Stimulated activated CD4-positive, alpha-beta T cell treated with anti-CD3 and anti-CD28 coated beads, Interleukin-1b, Interleukin-23, amount 100 ng/mL, for 24 hours (primary cell): ENCODE data around the gene METAP1D.
A peak's percentile ranks its signal among the peaks of the same experiment; 100 is the strongest.
"Not testable (repeated sequence)": the region's sequence is repeated elsewhere in the genome, so short reads cannot be mapped to it uniquely, and the experiment has no call there.

Experiments
- DNase-seq, 4 experiments: peaks; one replicate each; pipeline ENCODE4 v3.0.0-alpha.2; 2020; ENCODE audit warnings: low read depth in 4 of 4, low spot score in 1 of 4

METAP1D gene

DNA sequence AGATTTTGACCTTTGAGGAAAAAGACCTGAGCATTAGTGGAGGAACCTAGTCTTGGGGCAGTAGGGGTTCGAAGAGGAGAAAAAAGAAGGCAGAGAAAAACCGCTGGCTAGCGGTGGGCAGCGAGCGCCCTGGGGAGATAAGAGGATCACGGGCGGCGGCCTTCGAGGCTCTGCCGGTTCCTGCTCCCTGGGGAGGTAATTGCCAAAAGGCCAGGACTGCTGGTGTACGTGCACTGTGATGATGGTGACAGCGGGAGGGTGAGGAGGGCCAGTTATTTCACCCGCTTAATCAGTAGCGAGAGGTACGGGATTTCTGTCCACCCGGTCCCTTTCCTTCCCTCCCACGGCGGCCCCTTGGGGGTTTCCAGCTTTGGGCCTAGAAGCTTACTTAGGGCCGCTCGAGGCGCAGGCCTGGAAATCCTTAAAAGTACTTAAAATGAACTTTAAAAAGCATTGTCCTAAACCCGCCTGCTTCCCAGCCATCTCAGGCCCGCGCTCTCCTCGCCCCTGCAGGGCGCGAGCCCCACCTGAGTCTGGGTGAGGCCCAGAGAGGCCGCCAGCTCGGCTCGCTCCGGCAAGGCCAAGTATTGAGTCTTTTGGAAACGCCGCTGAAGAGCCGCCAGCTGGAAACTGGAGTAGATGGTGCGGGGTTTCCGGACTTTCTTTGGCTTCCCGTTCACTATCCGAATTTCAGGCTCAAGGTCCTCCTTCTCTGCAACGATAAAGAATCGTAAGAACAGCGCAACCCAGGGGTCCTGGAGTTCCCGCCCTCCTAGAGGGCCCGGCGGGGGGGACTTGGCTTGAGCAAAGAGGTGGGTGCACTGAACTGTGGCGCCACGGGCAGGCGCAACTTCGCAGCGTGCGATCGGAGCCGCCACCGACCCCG is 101.4 kb downstream of the METAP1D start:
- no peak for DNase-seq

DNA sequence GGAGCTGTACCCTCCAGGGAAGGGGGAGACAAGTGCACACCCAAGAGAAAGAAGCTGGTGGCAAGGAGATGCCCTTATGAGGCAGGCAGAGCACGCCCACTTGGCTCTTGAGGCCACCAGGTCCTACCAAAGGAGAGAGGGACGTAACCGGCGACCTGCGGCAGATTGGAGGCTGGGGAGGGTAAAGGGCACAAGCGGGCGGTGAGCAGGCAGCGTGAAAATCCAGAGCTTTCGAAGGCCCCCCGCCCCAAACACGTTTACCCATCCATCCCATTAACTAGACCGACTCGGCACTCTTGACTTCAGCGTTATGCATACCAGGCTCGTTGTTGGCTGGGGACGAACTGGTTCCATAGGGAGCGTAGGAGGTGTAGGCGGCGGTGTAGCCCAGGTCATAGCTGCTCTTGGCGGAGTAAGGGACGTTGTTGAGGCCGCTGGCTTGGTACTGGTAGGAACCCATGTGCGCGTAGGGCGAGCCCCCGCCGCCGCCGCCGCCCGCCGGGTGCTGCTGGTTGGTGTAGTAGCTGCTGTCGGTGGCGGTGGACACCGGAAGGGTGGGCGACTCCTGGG is 102.2 kb downstream of the METAP1D start:
- DNase-seq, result no peak

DNA sequence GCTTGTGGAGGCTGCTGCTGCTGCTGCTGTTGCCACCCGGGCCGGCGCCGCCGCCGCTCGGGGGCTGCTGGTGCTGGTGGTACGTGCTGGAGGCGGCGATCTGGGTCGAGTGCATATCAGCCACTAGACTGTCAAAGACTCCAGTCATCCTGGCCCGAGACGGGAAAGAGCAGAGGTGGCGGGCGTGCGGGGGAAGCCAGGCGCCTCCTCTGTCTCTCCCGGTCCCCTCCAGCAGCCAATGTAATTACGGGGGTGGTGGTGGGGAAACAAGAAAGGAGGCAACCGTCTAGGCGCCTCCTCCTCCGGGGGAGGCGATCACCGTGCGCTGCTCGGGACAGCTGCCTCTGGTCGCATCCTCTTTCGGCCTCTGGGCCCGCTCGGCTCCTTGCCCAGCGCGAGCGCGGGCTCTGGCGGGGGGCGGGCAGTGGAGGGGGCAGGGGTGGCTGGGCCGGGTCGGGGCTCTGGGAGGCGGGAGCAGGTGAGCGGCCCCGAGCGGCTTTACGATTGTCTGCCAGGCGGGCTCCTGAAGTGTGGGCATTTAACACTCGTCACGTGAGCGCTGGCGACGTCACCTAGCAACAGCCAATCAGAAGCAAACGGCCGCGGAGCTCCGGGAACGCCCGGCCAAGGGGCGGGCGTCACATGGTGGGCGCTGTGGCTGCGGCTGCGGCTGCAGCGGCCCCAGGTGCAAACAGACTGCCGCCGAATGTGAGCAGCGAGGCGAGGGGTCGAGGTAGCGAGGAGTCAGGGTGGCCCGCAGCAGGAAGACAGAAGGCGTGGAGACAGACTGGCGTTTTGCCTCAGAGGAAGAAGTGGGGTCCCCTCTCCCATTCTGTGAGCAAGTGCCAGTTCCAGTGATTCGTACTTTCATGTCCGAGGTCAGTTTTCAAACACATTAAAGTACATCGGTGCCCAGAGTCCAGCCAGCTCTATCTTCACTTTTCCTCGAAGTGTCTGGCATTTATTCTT is 102.9 kb downstream of the METAP1D start, which contains the start of gene DLX2:
DLX2 (minus strand) TSS at position 510 of the 969 bp plus-strand sequence; CDS start at position 148, 362 bp downstream.
- DNase-seq, result peak in 2 of 4 experiments; percentile 60 to 69

DNA sequence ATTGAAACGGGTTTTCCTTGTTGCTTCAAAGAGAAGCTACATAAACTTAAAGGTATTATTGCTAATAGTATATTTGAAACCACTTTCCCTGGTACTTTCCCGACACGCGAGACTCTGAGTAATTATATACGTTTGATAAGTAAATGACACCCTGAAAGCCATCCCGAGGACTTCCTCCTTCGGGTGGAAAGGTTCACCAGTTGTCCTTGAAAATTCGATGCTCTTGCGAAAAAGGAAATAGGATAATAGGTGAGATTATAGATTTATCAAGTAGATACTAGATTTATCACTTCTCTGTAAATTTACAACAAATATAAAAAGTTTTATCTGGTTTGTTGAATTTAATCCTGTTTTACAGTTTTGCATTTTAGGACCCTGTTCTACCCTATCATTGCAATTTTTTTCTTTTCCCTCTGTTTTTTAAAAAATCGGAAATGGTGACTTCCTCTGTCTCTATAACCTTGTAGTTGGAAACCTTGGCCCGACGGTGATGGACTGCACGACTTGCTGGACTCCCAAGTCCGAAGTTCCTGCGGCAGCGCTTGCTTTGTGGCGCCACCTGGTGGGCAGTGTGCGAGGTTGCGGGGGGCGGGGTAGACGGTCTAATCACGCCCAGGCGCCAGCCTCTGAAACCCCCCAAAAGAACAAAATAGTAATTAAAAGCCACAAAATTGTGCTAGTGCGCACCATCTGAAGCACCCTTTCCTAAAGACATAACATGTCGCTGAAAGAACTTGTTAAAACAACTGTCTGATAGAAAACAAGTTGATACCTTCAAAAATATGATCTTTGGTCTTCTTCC is 103.9 kb downstream of the METAP1D start:
- peak in 3 of 4 experiments; percentile 52 to 61 (median 60) for DNase-seq

DNA sequence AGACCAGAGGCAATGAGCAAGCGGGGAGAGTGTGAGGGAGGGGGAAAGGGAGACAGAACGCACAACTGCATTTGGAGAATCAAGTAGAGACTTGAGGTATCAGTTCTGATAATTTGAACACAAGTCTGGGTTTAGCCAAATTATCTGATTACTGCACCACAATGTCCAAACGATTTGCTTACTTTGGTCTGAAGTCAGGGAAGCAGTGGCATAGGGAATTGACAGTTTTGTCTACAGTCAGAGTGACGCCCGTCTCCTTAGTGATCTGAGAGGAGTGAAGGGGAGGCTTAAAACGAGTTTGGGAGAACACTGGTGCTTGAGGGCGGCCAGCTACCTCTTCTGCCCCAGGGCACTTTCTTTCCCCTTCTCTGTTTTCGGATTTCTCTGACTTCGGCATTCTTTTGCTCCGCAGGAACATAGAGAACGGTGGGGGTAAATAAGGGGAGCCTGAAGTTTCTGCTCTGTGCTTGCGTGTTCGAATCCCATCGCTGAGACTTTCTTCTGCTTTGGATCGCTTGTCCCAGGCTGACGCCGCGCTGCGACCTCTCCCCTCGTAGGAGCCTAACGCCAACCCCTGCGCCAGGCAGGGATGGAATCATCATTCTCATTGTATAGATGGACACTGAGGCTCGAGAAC is 105.8 kb downstream of the METAP1D start:
- DNase-seq, result no peak

DNA sequence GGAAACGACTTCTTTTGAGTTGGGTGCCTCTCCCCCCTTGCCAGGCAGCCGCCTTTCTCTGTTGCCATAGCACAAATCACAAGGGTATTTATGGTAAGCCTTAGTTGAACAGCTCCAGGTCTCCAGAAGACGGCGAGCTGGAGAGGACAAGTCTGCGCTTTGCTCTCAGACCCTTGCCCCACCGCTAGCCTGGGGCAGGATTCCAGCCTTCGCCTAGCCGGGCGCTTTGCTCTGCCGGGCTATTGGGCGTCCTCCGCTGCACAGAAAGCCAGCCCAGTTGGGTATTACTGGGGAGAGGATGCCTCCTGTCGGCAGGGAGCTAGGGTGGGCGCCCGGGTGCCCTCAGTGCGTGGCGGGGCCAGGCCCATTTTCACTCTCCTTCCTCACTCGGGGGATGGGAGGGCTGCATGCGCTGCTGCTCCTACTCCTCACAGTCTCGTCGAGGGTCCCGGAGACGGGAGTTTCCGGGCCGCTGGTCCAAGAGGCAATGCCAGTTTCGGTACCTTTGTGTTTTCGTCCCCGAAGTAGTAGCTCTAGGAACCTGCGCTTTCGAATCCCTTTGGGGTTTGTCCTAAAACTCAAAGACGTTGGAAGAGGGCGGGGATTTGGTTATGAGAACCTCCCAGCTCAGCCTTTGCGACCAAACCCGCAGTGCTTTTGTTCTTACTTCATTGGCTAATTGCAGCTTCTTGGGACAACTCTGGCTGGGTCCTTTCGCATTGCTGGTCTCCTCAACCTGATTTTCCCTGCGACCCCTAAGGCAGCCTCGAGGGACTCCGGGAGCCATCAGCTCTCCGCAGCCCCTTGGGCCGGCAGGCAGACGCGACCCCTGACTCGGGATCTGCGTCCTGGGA is 106.6 kb downstream of the METAP1D start:
- DNase-seq, result no peak

DNA sequence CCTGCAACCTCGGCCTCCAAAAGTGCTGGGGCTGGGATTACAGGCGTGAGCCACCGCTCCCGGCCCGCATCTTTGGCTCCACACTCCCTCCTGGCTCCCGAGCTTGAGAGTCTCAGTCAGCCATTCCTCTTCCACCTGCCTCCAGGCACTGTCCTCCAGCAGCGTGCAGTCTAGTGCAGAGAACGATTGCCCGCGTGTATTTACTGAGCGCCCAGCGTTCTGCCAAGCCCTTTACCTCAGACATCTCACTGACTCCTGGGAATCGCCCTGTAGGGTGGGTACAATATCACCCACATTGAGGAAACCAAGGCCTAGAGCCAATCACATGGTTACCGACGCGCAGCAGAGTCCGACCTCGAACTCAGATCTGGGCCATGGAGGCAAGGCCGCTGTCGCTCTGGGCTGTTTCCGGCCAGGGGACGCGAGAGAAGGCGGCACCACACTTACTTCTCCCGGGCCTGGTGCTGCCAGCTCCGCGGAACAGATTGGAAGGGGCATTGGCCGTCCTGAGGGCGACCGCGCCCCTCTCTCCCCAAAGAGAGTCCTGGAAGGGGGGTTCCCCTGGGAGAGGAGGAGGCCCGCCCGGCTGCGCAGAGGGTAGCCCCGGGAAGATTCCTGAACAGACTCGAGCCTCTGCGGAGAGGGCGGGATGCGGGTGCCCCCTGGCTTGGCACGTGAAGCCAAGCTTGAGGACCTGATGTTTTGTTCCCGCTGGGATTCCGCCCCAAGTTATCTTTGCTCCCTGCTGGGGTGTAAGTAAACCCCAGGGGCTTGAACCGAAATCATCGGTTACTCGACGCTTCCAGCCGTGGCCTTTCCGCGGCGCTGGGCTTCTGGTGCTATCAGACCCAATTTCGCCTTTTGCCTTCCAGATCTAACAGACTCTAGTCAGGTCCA is 108.2 kb downstream of the METAP1D start:
- no peak for DNase-seq

DNA sequence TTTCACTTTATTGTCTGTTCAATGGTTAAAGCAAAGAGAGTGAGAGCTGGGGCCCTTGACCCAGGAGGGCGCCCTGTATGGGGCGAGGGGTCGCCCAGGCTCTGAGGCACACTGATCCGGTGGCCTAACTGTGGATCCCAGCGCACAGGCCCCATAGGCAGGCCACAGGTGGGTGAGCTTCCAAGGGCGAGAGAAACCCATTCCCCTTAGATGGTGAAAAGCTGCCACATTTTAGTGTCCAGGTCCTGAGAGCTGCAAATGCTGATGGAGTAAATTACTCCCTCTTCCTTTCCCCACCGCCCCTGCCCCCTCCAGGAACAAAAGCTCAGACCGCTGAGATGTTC is 108.8 kb downstream of the METAP1D start:
- DNase-seq, result no peak

DNA sequence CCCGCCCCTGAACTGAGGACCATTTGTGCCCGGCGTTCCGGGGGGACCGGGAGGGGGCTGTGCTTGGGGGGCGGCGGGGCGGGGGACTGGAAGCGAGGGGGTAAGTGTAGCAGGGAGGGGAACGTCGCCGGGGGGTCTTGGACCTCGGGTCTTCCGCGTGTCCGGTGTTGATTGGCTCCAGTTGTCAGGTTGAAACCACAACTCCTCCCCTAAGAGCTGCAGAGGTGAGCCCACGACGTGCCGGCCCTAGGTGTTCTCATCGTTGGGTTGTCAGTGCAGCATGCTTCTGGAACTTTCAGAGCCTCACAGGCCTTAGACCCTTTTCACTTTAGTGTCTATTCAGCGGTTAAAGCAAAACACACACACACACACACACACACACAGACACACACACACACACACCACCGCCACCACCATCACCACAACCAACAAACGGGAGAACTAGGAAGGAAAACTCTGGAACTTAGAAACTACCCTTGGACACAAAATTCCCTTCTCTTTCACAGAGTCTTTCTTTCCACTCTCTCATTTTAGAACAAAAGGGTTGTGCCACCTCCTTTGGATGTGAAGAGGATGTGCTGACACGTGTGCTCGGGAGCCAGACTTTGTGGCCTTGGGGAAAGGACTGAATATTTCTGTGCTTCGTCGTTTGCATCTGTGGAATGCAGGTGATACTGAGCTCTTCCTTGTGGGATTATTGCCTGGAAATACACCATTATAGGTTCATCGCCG is 109.7 kb downstream of the METAP1D start:
- DNase-seq, result no peak

DNA sequence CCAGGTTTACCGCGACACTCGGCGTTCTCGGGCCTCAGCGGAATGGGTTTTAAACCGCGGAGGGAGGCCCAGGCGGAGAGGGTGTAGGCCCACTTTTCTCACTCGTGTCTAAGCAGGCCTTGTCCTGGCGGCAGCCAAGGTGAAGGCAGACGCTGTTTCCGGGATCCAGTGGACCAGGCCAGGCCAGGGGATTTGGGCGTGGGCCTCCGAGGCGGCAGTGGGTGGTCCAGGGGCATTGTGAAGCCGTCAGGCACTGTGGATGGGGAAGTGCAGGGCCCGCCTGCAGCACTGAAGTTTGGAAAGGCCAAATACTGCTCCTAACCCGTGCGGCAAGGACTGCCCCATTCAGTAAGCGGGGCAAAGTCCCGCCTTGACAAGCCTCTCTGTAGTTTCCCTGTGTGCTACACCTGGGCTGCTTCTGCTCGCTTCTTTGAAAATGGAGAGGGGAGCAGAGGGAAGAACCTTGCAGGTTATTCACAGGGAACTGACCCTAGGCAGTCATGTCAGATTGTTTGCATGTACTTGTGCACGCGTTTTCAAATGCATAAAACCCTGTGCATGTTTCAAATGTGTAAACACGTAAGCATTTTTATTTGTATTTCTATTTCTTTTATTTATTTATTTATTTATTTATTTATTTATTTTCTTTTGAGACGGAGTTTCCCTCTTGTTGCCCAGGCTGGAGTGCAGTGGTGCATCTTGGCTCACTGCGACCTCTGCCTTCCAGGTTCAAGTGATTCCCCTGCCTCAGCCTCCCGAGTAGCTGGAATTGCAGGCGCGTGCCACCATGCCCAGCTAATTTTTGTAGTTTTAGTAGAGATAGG is 110.4 kb downstream of the METAP1D start:
- DNase-seq, result no peak

DNA sequence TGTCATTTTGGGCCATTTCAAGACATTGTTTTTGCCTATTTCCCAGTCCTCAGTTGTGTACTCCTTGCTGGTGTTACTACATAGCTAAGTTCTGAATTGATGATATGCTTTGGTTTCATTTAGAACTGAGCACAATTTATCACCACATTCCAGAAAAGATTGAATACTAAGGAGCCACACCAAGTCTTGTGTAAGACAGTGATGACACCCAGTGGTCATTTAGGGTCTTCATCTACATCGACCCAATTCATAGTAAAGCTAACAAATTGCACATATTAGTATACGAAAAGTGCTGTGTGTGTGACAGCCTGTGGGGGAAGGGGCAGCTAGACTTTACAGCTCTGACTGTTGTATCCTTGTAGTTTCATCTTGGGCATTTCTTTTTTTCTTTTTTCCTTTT is 113.9 kb downstream of the METAP1D start:
- no peak for DNase-seq

DNA sequence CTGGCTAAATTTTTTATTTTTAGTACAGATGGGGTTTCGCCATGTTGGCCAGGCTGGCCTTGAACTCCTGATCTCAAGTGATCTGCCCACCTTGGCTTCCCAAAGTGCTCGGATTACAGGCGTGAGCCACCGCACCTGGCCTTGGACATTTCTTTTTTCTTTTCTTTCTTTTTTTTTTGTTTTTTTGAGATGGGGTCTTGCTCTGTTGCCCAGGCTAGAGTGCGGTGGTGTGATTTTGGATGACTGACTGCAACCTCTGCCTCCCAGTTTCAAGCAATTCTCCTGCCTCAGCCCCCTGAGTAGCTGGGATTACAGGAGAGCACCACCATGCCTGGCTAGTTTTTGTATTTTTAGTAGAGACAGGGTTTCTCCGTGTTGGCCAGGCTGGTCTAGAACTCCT is 114.4 kb downstream of the METAP1D start:
- not testable (repeated sequence) for DNase-seq

DNA sequence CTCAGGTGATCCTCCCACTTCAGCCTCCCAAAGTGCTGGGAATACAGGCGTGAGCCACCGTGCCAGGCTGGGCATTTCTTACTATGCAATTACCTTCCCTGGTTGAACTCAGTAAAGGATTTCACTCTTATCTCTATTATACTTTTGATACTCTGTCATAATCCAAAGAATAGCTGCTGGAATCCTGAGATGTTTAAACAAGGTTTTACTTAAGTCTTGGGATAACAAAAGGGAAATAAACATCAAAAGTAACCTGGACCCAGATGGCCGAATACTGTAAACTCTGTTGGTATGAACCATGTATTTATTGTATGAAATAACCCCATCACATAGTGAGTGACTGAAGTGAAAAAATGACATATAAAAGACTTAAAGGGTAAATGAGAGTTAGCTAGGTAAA is 114.8 kb downstream of the METAP1D start:
- no peak for DNase-seq

DNA sequence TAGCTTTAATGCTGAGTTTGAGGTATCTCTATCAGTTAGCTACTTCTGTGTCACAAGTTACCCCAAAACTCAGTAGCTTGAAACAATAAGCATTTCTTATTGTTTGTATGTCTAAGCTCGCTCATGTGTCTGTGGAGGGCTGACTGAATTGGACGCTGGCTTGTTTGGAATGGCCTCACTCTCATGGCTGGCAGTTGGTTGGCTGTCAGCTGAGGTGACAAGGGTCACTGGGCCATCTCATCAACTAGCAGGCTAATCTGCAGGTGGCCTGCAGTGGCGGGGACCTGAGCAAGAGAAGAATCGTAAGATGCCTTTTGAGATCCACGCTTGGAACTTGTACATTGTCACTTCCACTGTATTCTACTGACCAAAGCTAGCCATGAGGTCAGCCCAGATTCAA is 116.4 kb downstream of the METAP1D start:
- no peak for DNase-seq

DNA sequence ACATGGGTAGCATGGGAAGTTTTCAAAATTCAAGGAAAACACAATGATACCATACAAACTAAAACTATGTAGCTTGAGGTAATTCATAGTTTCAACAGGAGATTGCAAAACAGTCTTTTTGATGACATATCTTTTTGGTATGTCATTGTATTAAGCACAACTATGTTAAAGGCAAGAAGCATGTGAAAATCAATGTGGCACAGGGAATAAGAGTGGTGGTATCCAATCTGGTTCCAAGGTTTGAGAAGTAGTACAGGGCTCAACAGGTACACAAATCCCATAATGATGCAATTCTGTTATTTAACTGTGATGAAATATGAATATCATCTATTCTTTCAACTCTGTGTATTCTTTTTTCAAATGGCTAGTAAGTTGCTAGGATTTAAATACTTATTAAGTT is 119.3 kb downstream of the METAP1D start:
- no peak for DNase-seq

DNA sequence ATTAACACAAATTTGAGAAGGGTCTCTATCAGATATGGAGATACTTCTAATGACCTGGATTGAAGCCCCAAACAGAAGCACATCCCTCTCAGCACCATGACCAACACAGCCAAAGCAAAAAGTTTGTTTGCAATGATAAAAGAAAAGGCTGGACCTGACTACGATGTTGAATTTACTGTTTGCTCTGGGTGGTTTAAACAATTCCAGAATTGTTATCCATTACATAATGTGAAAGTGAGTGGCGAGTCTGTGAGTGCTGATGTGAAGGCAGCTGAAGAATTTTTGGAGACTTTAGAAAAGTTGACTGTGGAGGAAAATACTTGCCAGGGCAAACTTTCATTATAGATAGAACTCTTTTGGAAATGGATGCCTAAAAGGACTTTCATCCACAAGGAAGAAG is 120.4 kb downstream of the METAP1D start:
- no peak for DNase-seq

DNA sequence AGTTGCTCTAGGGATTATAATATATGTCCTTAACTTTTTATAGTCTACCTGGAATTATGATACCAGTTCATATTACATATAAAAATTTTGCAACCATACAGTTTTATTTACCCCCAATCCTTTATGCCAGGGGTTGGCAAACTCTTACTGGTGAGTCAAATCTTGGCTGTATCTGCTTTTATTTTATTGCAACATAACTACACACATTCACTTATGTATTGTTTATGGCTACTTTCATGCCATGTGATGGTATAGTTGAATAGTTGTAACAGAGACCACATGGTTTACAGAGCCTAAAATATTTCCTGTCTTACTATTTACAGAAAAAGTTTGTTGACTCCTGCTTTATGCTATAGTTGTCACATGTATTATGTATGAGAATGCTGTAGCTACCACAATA is 128.7 kb downstream of the METAP1D start:
- no peak for DNase-seq
